Measurements from ENCODE around the gene PCAT7. TPM values are rescaled to one million over a fixed set of nuclear protein-coding genes. Genes with fewer than 3 reads are reported as not detected.
"Not testable (repeated sequence)": the region's sequence is repeated elsewhere in the genome, so short reads cannot be mapped to it uniquely, and the experiment has no call there.

PCAT7 gene
- total and polyA plus RNA-seq, 2 experiments from 2014 or later, result 9.6 to 12.8 TPM

GRCh38 chr9:94560237-94560636, 5.4 kb downstream of the PCAT7 start:
- peaks cover 12% of the 10 kb centered on the region for H4K20me1 ChIP-seq (ENCODE audit: insufficient read depth, poor library complexity, severe bottlenecking)
- H3K9me2 ChIP-seq (replicated peaks; ENCODE audit: insufficient read depth), result no peaks in the 10 kb centered on the region
- H3K27me3 ChIP-seq, result no peaks in the 10 kb centered on the region
- peaks cover 50% of the 10 kb centered on the region for H3K79me2 ChIP-seq
- peaks cover 8% of the 10 kb centered on the region for H3K4me1 ChIP-seq (ENCODE audit: insufficient read depth)
- no peak overlapping the region for H3K4me3 ChIP-seq
- WGBS (ENCODE audit: low lambda C conversion rate, missing lambda C conversion rate), result 95% methylated on average over 6 of the region's 6 CpGs
- DNase-seq (ENCODE audit: low spot score), result no peak
- no peak overlapping the region for H2AFZ ChIP-seq
- no peaks in the 10 kb centered on the region for H3K36me3 ChIP-seq (replicated peaks; ENCODE audit: insufficient read depth, low read depth)
- H3K4me2 ChIP-seq, result no peak overlapping the region
- H3K27ac ChIP-seq, result no peak overlapping the region
- H3K9me3 ChIP-seq (ENCODE audit: low read depth), result no peaks in the 10 kb centered on the region
- TF ChIP-seq EZH2 (IDR thresholded peaks at IDR 0.05; ENCODE audit: borderline replicate concordance) (no peak), EZH2phosphoT487 (IDR thresholded peaks at IDR 0.05; ENCODE audit: low read depth, severe bottlenecking, unreplicated experiment) (no peak), CTCF (IDR thresholded peaks at IDR 0.05; ENCODE audit: poor library complexity) (no peak)

- H3K4me2 ChIP-seq, result no peak overlapping the region
- H3K27ac ChIP-seq, result no peak overlapping the region
- H3K9me2 ChIP-seq (replicated peaks; ENCODE audit: insufficient read depth), result no peaks in the 10 kb centered on the region
- no peaks in the 10 kb centered on the region for H4K20me1 ChIP-seq (ENCODE audit: insufficient read depth, poor library complexity, severe bottlenecking)
- H2AFZ ChIP-seq, result no peak overlapping the region
- H3K4me1 ChIP-seq (ENCODE audit: insufficient read depth), result no peaks in the 10 kb centered on the region
- H3K4me3 ChIP-seq, result no peak overlapping the region
- no peak for TF ChIP-seq CTCF (IDR thresholded peaks at IDR 0.05; ENCODE audit: poor library complexity)
- no peak for TF ChIP-seq EZH2phosphoT487 (IDR thresholded peaks at IDR 0.05; ENCODE audit: low read depth, severe bottlenecking, unreplicated experiment)
- TF ChIP-seq EZH2 (IDR thresholded peaks at IDR 0.05; ENCODE audit: borderline replicate concordance), result no peak
- no peak for DNase-seq (ENCODE audit: low spot score)
- WGBS (ENCODE audit: low lambda C conversion rate, missing lambda C conversion rate), result 94% methylated on average over 2 of the region's 2 CpGs
- H3K9me3 ChIP-seq (ENCODE audit: low read depth), result no peaks in the 10 kb centered on the region
- no peaks in the 10 kb centered on the region for H3K27me3 ChIP-seq
- H3K79me2 ChIP-seq, result peaks cover 20% of the 10 kb centered on the region
- no peaks in the 10 kb centered on the region for H3K36me3 ChIP-seq (replicated peaks; ENCODE audit: insufficient read depth, low read depth)
Measured at GRCh38 chr9:94563548-94563947, 8.7 kb downstream of the PCAT7 start.

GRCh38 chr9:94564279-94564678, 9.4 kb downstream of the PCAT7 start:
- not testable (repeated sequence) for H3K4me1 ChIP-seq (ENCODE audit: insufficient read depth); DNase-seq (ENCODE audit: low spot score); H3K9me2 ChIP-seq (replicated peaks; ENCODE audit: insufficient read depth); H3K4me3 ChIP-seq; H3K9me3 ChIP-seq (ENCODE audit: low read depth); H3K27me3 ChIP-seq; H3K36me3 ChIP-seq (replicated peaks; ENCODE audit: insufficient read depth, low read depth); H4K20me1 ChIP-seq (ENCODE audit: insufficient read depth, poor library complexity, severe bottlenecking); H3K27ac ChIP-seq; H2AFZ ChIP-seq; H3K4me2 ChIP-seq
- WGBS (ENCODE audit: low lambda C conversion rate, missing lambda C conversion rate), result 61% methylated on average over 3 of the region's 3 CpGs
- peaks cover 13% of the 10 kb centered on the region for H3K79me2 ChIP-seq

- TF ChIP-seq EZH2 (IDR thresholded peaks at IDR 0.05; ENCODE audit: borderline replicate concordance), result no peak
- no peak for TF ChIP-seq CTCF (IDR thresholded peaks at IDR 0.05; ENCODE audit: poor library complexity)
- no peak for TF ChIP-seq EZH2phosphoT487 (IDR thresholded peaks at IDR 0.05; ENCODE audit: low read depth, severe bottlenecking, unreplicated experiment)
- no peak overlapping the region for H3K4me3 ChIP-seq
Measured at GRCh38 chr9:94566550-94566949, 11.7 kb downstream of the PCAT7 start.

More at GRCh38 chr9:94566550-94566949, 11.7 kb downstream of the PCAT7 start:
- H3K4me2 ChIP-seq, result no peak overlapping the region
- H3K36me3 ChIP-seq (replicated peaks; ENCODE audit: insufficient read depth, low read depth), result no peaks in the 10 kb centered on the region
- no peaks in the 10 kb centered on the region for H3K9me2 ChIP-seq (replicated peaks; ENCODE audit: insufficient read depth)
- H3K27ac ChIP-seq, result no peak overlapping the region
- H3K9me3 ChIP-seq (ENCODE audit: low read depth), result no peaks in the 10 kb centered on the region
- H2AFZ ChIP-seq, result no peak overlapping the region
- H3K4me1 ChIP-seq (ENCODE audit: insufficient read depth), result no peaks in the 10 kb centered on the region
- no peaks in the 10 kb centered on the region for H3K79me2 ChIP-seq
- DNase-seq (ENCODE audit: low spot score), result no peak
- no peaks in the 10 kb centered on the region for H4K20me1 ChIP-seq (ENCODE audit: insufficient read depth, poor library complexity, severe bottlenecking)
- H3K27me3 ChIP-seq, result no peaks in the 10 kb centered on the region
